Astrocyte (in vitro differentiated cells and primary cell): Measurements from ENCODE around the gene PSMD1. TPM values are rescaled to one million over a fixed set of nuclear protein-coding genes. Genes with fewer than 3 reads are reported as not detected.
"Not testable (repeated sequence)": the region's sequence is repeated elsewhere in the genome, so short reads cannot be mapped to it uniquely, and the experiment has no call there.

Experiments
- DNase-seq: peaks from one replicate; pipeline ENCODE4 v3.0.0-alpha.2; 2010; ENCODE audit warnings: low read depth
- FAIRE-seq: peaks from 2 replicates; lab custom pipeline; 2011; peaks lifted over from hg19 to GRCh38; lab: Jason Lieb, UNC
- H2AFZ ChIP-seq: 2 replicates; pipeline ENCODE4 v1.6.0; 2012; ENCODE audit warnings: low read depth, low read length, inconsistent platforms
- H3K27ac ChIP-seq: 2 replicates; pipeline ENCODE4 v1.5.1; 2011; ENCODE audit warnings: low read depth, low read length, inconsistent platforms
- H3K27me3 ChIP-seq: 2 replicates; pipeline ENCODE4 v1.6.0; 2011; ENCODE audit warnings: low read length, inconsistent platforms; ENCODE audit not compliant: insufficient read depth
- H3K36me3 ChIP-seq: 2 replicates; pipeline ENCODE4 v1.5.1; 2011; ENCODE audit warnings: low read length, inconsistent platforms; ENCODE audit not compliant: insufficient read depth
- H3K4me1 ChIP-seq: 2 replicates; pipeline ENCODE4 v1.5.1; 2011; ENCODE audit warnings: low read length, inconsistent platforms; ENCODE audit not compliant: insufficient read depth
- H3K4me2 ChIP-seq: 2 replicates; pipeline ENCODE4 v1.6.0; 2012; ENCODE audit warnings: low read length, inconsistent platforms
- H3K4me3 ChIP-seq: 2 replicates; pipeline ENCODE4 v1.5.1; 2011; ENCODE audit warnings: low read depth, mild to moderate bottlenecking, low read length, inconsistent platforms; ENCODE audit not compliant: insufficient read depth
- H3K79me2 ChIP-seq: 2 replicates; pipeline ENCODE4 v1.6.0; 2012; ENCODE audit warnings: mild to moderate bottlenecking, low read length, inconsistent platforms; ENCODE audit not compliant: insufficient read depth
- H3K9ac ChIP-seq: 2 replicates; pipeline ENCODE4 v1.6.0; 2012; ENCODE audit warnings: mild to moderate bottlenecking, low read length, inconsistent platforms
- H3K9me3 ChIP-seq: 2 replicates; pipeline ENCODE4 v1.5.1; 2012; ENCODE audit warnings: low read depth, mild to moderate bottlenecking, low read length, inconsistent platforms; ENCODE audit not compliant: insufficient read depth
- H4K20me1 ChIP-seq: 2 replicates; pipeline ENCODE4 v1.6.0; 2012; ENCODE audit warnings: low read length, inconsistent platforms; ENCODE audit not compliant: insufficient read depth
- H3K27ac Mint-ChIP-seq: one replicate; pipeline ENCODE4 v1.8.0; 2021; ENCODE audit warnings: mild to moderate bottlenecking, mixed read lengths; ENCODE audit not compliant: unreplicated experiment
- H3K27me3 Mint-ChIP-seq: one replicate; pipeline ENCODE4 v1.8.0; 2021; ENCODE audit warnings: low read depth, mixed read lengths; ENCODE audit not compliant: unreplicated experiment
- H3K36me3 Mint-ChIP-seq: one replicate; pipeline ENCODE4 v1.8.0; 2021; ENCODE audit warnings: low read depth, mixed read lengths; ENCODE audit not compliant: unreplicated experiment
- H3K4me1 Mint-ChIP-seq: one replicate; pipeline ENCODE4 v1.8.0; 2021; ENCODE audit warnings: low read depth, mixed read lengths; ENCODE audit not compliant: unreplicated experiment
- H3K4me3 Mint-ChIP-seq: one replicate; pipeline ENCODE4 v1.8.0; 2021; ENCODE audit warnings: mild to moderate bottlenecking, moderate library complexity, mixed read lengths; ENCODE audit not compliant: unreplicated experiment
- H3K9me3 Mint-ChIP-seq: one replicate; pipeline ENCODE4 v1.8.0; 2021; ENCODE audit warnings: mild to moderate bottlenecking, mixed read lengths; ENCODE audit not compliant: unreplicated experiment
- EZH2 ChIP-seq: IDR thresholded peaks from 2 replicates; pipeline ENCODE4 v1.6.1; 2012; ENCODE audit warnings: mild to moderate bottlenecking, low read length, inconsistent platforms; ENCODE audit not compliant: insufficient read depth
- total RNA-seq: library from RNA; stranded (reverse); gene quantifications from 2 replicates; pipeline ENCODE4 v1.2.1, GENCODE V29; 2021
- TF ChIP-seq, protein P1 (sequence below): IDR thresholded peaks from 2 replicates; pipeline ENCODE4 v1.5.1; 2011; ENCODE audit warnings: low read depth, mild to moderate bottlenecking, inconsistent platforms, low read length, moderate library complexity; ENCODE audit not compliant: insufficient read depth

PSMD1 gene
- total RNA-seq, 1 donor from 2014 or later, result 151 TPM

DNA sequence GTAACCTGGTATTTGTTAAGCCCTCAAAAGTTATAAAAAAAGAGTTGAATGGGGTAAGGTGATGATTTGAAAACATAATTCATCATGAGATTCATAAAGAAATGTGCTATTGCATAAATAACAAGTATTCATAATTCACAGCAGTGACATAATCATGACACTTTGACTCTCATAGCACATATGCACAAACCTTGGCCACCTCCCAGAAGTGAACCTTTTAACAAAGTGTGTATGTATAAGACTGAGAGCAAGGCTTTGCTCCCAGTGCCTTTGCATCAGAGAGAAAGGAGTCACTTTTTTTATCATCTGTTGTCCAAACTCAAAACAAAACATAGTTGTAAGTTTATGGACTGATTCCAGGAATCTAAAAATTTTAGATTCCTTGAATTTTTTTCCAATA lies 83.1 kb downstream of the PSMD1 start:
- H2AFZ ChIP-seq, result no peak overlapping the region
- H3K9ac ChIP-seq, result no peak overlapping the region
- no peak for DNase-seq
- H3K27ac Mint-ChIP-seq, result no peak overlapping the region
- peaks cover 22% of the 10 kb centered on the region for H3K79me2 ChIP-seq
- H3K4me3 Mint-ChIP-seq, result no peak overlapping the region
- H3K36me3 Mint-ChIP-seq, result peaks cover 3% of the 10 kb centered on the region
- TF ChIP-seq EZH2, result no peak
- TF ChIP-seq, protein P1, sequence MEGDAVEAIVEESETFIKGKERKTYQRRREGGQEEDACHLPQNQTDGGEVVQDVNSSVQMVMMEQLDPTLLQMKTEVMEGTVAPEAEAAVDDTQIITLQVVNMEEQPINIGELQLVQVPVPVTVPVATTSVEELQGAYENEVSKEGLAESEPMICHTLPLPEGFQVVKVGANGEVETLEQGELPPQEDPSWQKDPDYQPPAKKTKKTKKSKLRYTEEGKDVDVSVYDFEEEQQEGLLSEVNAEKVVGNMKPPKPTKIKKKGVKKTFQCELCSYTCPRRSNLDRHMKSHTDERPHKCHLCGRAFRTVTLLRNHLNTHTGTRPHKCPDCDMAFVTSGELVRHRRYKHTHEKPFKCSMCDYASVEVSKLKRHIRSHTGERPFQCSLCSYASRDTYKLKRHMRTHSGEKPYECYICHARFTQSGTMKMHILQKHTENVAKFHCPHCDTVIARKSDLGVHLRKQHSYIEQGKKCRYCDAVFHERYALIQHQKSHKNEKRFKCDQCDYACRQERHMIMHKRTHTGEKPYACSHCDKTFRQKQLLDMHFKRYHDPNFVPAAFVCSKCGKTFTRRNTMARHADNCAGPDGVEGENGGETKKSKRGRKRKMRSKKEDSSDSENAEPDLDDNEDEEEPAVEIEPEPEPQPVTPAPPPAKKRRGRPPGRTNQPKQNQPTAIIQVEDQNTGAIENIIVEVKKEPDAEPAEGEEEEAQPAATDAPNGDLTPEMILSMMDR, result no peak
- no peak overlapping the region for H3K4me3 ChIP-seq
- H3K4me2 ChIP-seq, result no peak overlapping the region
- peaks cover 4% of the 10 kb centered on the region for H3K36me3 ChIP-seq
- H3K9me3 Mint-ChIP-seq, result no peaks in the 10 kb centered on the region
- no peaks in the 10 kb centered on the region for H3K4me1 Mint-ChIP-seq
- H4K20me1 ChIP-seq, result no peaks in the 10 kb centered on the region
- no peaks in the 10 kb centered on the region for H3K27me3 ChIP-seq
- H3K9me3 ChIP-seq, result no peaks in the 10 kb centered on the region
- no peak overlapping the region for H3K27ac ChIP-seq
- no peaks in the 10 kb centered on the region for H3K27me3 Mint-ChIP-seq
- no peaks in the 10 kb centered on the region for H3K4me1 ChIP-seq
- peak; percentile 9 for FAIRE-seq

DNA sequence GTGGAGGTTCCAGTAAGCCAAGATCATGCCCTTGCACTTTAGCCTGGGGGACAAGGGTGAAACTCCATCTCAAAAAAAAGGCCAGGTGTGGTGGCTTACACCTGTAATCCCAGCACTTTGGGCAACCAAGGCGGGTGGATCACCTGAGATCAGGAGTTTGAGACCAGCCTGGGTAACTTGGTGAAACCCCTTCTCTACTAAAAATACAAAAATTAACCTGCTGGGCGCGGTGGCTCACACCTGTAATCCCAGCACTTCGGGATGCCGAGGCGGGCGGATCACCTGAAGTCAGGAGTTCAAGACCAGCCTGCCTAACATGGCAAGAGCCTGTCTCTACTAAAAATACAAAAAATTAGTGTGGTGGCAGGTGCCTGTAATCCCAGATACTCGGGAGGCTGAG lies 84.1 kb downstream of the PSMD1 start:
- not testable (repeated sequence) for H2AFZ ChIP-seq, H3K36me3 ChIP-seq, H4K20me1 ChIP-seq, H3K27me3 ChIP-seq, H3K36me3 Mint-ChIP-seq, H3K27ac Mint-ChIP-seq, H3K27ac ChIP-seq, H3K4me1 Mint-ChIP-seq, H3K4me2 ChIP-seq, DNase-seq, H3K4me1 ChIP-seq, H3K9me3 Mint-ChIP-seq, H3K27me3 Mint-ChIP-seq, H3K4me3 Mint-ChIP-seq, H3K9me3 ChIP-seq, H3K9ac ChIP-seq, FAIRE-seq, H3K4me3 ChIP-seq
- peaks cover 17% of the 10 kb centered on the region for H3K79me2 ChIP-seq

DNA sequence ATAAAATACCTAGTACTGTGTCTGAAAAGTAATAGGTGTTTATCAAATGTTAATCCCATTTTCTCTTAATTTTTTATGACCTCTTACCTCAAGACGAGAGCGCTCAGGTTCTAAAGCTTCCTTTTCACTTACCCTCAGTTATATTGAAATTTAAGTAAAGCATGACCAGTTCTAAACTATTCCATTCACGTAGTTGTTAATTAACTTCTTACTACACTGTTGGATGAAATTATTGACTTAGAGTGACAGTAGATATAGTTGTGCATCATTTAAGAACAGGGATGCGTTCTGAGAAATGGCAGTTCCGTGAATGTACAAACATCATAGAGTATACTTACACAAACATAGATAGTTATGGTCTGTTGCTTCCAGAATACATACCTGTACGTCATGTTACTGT lies 88.2 kb downstream of the PSMD1 start:
- peaks cover 6% of the 10 kb centered on the region for H3K79me2 ChIP-seq
- Mint-ChIP-seq H3K36me3 (peaks cover 6% of the 10 kb centered on the region), H3K4me1 (no peaks in the 10 kb centered on the region), H3K4me3 (no peak overlapping the region), H3K9me3 (no peaks in the 10 kb centered on the region), H3K27ac (no peak overlapping the region), H3K27me3 (no peaks in the 10 kb centered on the region)
- no peak for TF ChIP-seq EZH2
- TF ChIP-seq, protein P1, result no peak
- no peak for FAIRE-seq
- H3K9ac ChIP-seq, result no peak overlapping the region
- H3K4me1 ChIP-seq, result no peaks in the 10 kb centered on the region
- no peak overlapping the region for H3K4me2 ChIP-seq
- H3K36me3 ChIP-seq, result peaks cover 17% of the 10 kb centered on the region
- H3K9me3 ChIP-seq, result no peaks in the 10 kb centered on the region
- H4K20me1 ChIP-seq, result no peaks in the 10 kb centered on the region
- H2AFZ ChIP-seq, result no peak overlapping the region
- no peak overlapping the region for H3K4me3 ChIP-seq
- no peak for DNase-seq
- H3K27ac ChIP-seq, result no peak overlapping the region
- no peaks in the 10 kb centered on the region for H3K27me3 ChIP-seq
